Fibroblast of lung (primary cell): ENCODE results near the gene FAM110D. TPM values are rescaled to one million over a fixed set of nuclear protein-coding genes. Genes with fewer than 3 reads are reported as not detected.

Experiments used
- DNase-seq, 2 donors: peaks; one replicate each; pipeline versions ENCODE4 v3.0.0 to v3.0.0-alpha.2; 2010; ENCODE audit warnings: low read depth in 2 of 2
- H2AFZ ChIP-seq: 2 replicates; pipeline ENCODE4 v1.5.1; 2012; ENCODE audit warnings: low read length, control low read depth, inconsistent platforms
- H3K27ac ChIP-seq: 2 replicates; pipeline ENCODE4 v1.5.1; 2011; ENCODE audit warnings: low read length, control low read depth; ENCODE audit not compliant: insufficient read depth
- H3K27me3 ChIP-seq: 2 replicates; pipeline ENCODE4 v1.5.1; 2011; ENCODE audit warnings: mild to moderate bottlenecking, low read length; ENCODE audit not compliant: control insufficient read depth, insufficient read depth
- H3K36me3 ChIP-seq: 2 replicates; pipeline ENCODE4 v1.5.1; 2011; ENCODE audit warnings: low read length; ENCODE audit not compliant: control insufficient read depth, insufficient read depth
- H3K4me1 ChIP-seq: 2 replicates; pipeline ENCODE4 v1.5.1; 2011; ENCODE audit warnings: low read length; ENCODE audit not compliant: control insufficient read depth, insufficient read depth; ENCODE audit errors: extremely low read depth
- H3K4me2 ChIP-seq: 2 replicates; pipeline ENCODE4 v1.5.1; 2011; ENCODE audit warnings: low read length, control low read depth; ENCODE audit not compliant: insufficient read depth; ENCODE audit errors: extremely low read depth
- H3K4me3 ChIP-seq, 4 experiments: fragments of 200-600 bp in 1 of 4; sonication (generic) in 1 of 4; replicated peaks in 1 of 4; 2 replicates each; pipeline ENCODE4 v1.5.1; 2011 to 2016; ENCODE audit warnings: low read length in 4 of 4, low read depth in 3 of 4, mild to moderate bottlenecking in 3 of 4, control low read depth in 2 of 4, inconsistent platforms in 1 of 4, mixed read lengths in 1 of 4; ENCODE audit not compliant: insufficient read depth in 1 of 4; ENCODE audit errors: control extremely low read depth in 1 of 4
- H3K79me2 ChIP-seq: 2 replicates; pipeline ENCODE4 v1.5.1; 2012; ENCODE audit warnings: mild to moderate bottlenecking, low read length, inconsistent platforms; ENCODE audit not compliant: control insufficient read depth, insufficient read depth
- H3K9ac ChIP-seq: 2 replicates; pipeline ENCODE4 v1.5.1; 2011; ENCODE audit warnings: mild to moderate bottlenecking, low read length, control low read depth; ENCODE audit not compliant: insufficient read depth
- H3K9me3 ChIP-seq: 2 replicates; pipeline ENCODE4 v1.5.1; 2012; ENCODE audit warnings: low read depth, low read length; ENCODE audit not compliant: control insufficient read depth, insufficient read depth
- H4K20me1 ChIP-seq: 2 replicates; pipeline ENCODE4 v1.5.1; 2011; ENCODE audit warnings: low read length; ENCODE audit not compliant: control insufficient read depth, insufficient read depth; ENCODE audit errors: extremely low read depth
- CTCF ChIP-seq, 2 donors: IDR thresholded peaks in 1 of 2; conservative IDR thresholded peaks in 1 of 2; 1 replicate in 1 of 2; 2 replicates in 1 of 2; pipeline ENCODE4 v1.5.1; 2011 to 2012; ENCODE audit warnings: low read length in 2 of 2, control low read depth in 1 of 2, inconsistent platforms in 1 of 2, low read depth in 1 of 2, mild to moderate bottlenecking in 1 of 2
- EZH2 ChIP-seq: IDR thresholded peaks from 2 replicates; pipeline ENCODE4 v1.5.1; 2012; ENCODE audit warnings: low read length, control low read depth, mild to moderate bottlenecking; ENCODE audit errors: missing control alignments
- polyA plus RNA-seq, 2 donors: library from polyadenylated mRNA; depleted of rRNA in 1 of 2; stranded (reverse) in 1 of 2; unstranded in 1 of 2; fragments of >200 nt; gene quantifications; 2 replicates each; pipeline ENCODE4 v1.2.1, GENCODE V29; 2011 to 2012; ENCODE audit warnings: missing spikeins in 1 of 2
- total RNA-seq: library from RNA; depleted of rRNA; stranded (reverse); fragments of >200 nt; gene quantifications from 2 replicates; pipeline ENCODE4 v1.2.1, GENCODE V29; 2014

The FAM110D gene
- total and polyA plus RNA-seq, 2 donors (not counting 1 experiment from before 2014, with no cell fraction given) = not detected

GRCh38 chr1:26184086-26184485 is 25.2 kb downstream of the FAM110D start:
- H3K27me3 ChIP-seq = peaks cover 6% of the 10 kb centered on the region
- H3K4me2 ChIP-seq = no peak overlapping the region
- H4K20me1 ChIP-seq = no peaks in the 10 kb centered on the region
- no peak overlapping the region for H3K4me3 ChIP-seq
- no peak for DNase-seq
- no peaks in the 10 kb centered on the region for H3K9me3 ChIP-seq
- H3K79me2 ChIP-seq = no peaks in the 10 kb centered on the region
- no peak overlapping the region for H3K27ac ChIP-seq
- H2AFZ ChIP-seq = no peak overlapping the region
- no peak overlapping the region for H3K9ac ChIP-seq
- H3K4me1 ChIP-seq = no peaks in the 10 kb centered on the region
- no peaks in the 10 kb centered on the region for H3K36me3 ChIP-seq
- TF ChIP-seq EZH2 (no peak), CTCF (conservative IDR thresholded peaks at IDR 0.05 in 1 of 2, IDR thresholded peaks at IDR 0.05 in 1 of 2; ENCODE audit: low read depth in 1 of 2, low read length in 2 of 2) (no peak)

DNA sequence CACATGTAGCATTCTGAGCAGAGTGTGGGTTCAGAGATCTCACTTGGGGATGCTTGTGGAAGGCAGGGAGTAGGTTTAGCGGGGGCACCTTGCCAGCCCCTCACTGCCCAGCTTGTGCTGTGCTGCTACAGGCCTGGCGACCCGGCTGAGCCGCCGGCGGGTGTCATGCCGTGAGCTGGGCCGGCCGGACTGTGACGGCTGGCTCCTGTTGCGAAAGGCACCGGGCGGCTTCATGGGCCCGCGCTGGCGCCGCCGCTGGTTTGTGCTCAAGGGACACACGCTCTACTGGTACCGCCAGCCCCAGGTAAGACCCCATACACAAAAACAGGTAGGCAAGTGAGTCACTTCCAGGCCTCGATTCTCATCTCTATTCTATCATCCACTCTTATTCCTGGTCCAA is 26.0 kb downstream of the FAM110D start:
- Histone ChIP-seq H3K9ac (no peak overlapping the region), H3K36me3 (no peaks in the 10 kb centered on the region), H3K27ac (no peak overlapping the region), H2AFZ (no peak overlapping the region), H3K9me3 (no peaks in the 10 kb centered on the region), H3K4me2 (no peak overlapping the region), H3K4me1 (no peaks in the 10 kb centered on the region), H3K27me3 (peaks cover 6% of the 10 kb centered on the region), H3K79me2 (no peaks in the 10 kb centered on the region), H4K20me1 (no peaks in the 10 kb centered on the region), H3K4me3 (no peak overlapping the region)
- TF ChIP-seq CTCF (conservative IDR thresholded peaks at IDR 0.05 in 1 of 2, IDR thresholded peaks at IDR 0.05 in 1 of 2; ENCODE audit: low read depth in 1 of 2, low read length in 2 of 2) (no peak), EZH2 (no peak)
- DNase-seq = no peak

DNA sequence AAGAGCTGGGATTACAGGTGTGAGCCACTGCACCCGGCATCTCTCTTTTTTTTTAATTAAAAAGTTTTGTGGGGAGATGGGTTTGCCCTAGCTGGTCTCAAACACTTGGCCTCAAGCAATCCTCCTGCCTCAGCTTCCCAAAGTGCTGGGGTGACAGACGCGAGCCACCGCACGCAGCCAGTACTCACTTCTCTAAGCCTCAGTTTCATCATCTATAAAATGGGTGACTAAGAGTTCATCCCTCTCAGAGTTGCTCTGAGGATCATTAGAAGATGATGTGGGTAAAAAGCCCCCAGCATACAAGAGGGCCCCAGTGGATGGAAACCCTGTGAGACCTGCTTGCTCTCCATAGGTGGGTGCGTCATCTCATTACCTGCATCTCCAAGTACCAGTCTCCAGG is 29.0 kb downstream of the FAM110D start:
- no peak overlapping the region for H3K9ac ChIP-seq
- H3K36me3 ChIP-seq = no peaks in the 10 kb centered on the region
- no peak overlapping the region for H3K4me2 ChIP-seq
- TF ChIP-seq EZH2 = no peak
- no peak for TF ChIP-seq CTCF (conservative IDR thresholded peaks at IDR 0.05 in 1 of 2, IDR thresholded peaks at IDR 0.05 in 1 of 2; ENCODE audit: low read depth in 1 of 2, low read length in 2 of 2)
- H3K27me3 ChIP-seq = peaks cover 6% of the 10 kb centered on the region
- no peak overlapping the region for H2AFZ ChIP-seq
- H3K9me3 ChIP-seq = no peaks in the 10 kb centered on the region
- H3K4me3 ChIP-seq = no peak overlapping the region
- no peaks in the 10 kb centered on the region for H3K4me1 ChIP-seq
- no peak for DNase-seq
- H3K79me2 ChIP-seq = no peaks in the 10 kb centered on the region
- H3K27ac ChIP-seq = no peak overlapping the region
- H4K20me1 ChIP-seq = no peaks in the 10 kb centered on the region
